ENCODE results near the gene C1orf21.

The C1orf21 gene

GRCh38 chr1:184469396-184469795 is 82.6 kb downstream of the C1orf21 start:
- H3K9ac ChIP-seq (ENCODE audit: low read length), result no peak overlapping the region
- H3K79me2 ChIP-seq (ENCODE audit: insufficient read depth, low read length), result no peaks in the 10 kb centered on the region
- no peaks in the 10 kb centered on the region for H3K36me3 ChIP-seq (ENCODE audit: insufficient read depth, low read length)
- no peak overlapping the region for H2AFZ ChIP-seq (ENCODE audit: low read length)
- H3K27ac ChIP-seq (ENCODE audit: low read depth, low read length, poor library complexity, severe bottlenecking), result no peak overlapping the region
- no peak overlapping the region for H3K4me3 ChIP-seq (ENCODE audit: low read depth, low read length, poor library complexity, severe bottlenecking)
- no peaks in the 10 kb centered on the region for H3F3A ChIP-seq (ENCODE audit: insufficient read depth, low read length)
- no peaks in the 10 kb centered on the region for H3K27me3 ChIP-seq (ENCODE audit: insufficient read depth, low read length)
- no peaks in the 10 kb centered on the region for H3K9me2 ChIP-seq (ENCODE audit: low read depth, low read length)
- TF ChIP-seq EZH2 (IDR thresholded peaks at IDR 0.05; ENCODE audit: borderline replicate concordance, low read length), result no peak
- TF ChIP-seq CTCF (IDR thresholded peaks at IDR 0.05; ENCODE audit: low read length), result no peak
- H3K4me1 ChIP-seq (ENCODE audit: insufficient read depth, low read length, severe bottlenecking), result no peaks in the 10 kb centered on the region
- no peak overlapping the region for H3K4me2 ChIP-seq (ENCODE audit: low read length)
- H4K20me1 ChIP-seq (ENCODE audit: insufficient read depth, low read length), result no peaks in the 10 kb centered on the region
- no peaks in the 10 kb centered on the region for H3K9me3 ChIP-seq (ENCODE audit: low read length)

DNA sequence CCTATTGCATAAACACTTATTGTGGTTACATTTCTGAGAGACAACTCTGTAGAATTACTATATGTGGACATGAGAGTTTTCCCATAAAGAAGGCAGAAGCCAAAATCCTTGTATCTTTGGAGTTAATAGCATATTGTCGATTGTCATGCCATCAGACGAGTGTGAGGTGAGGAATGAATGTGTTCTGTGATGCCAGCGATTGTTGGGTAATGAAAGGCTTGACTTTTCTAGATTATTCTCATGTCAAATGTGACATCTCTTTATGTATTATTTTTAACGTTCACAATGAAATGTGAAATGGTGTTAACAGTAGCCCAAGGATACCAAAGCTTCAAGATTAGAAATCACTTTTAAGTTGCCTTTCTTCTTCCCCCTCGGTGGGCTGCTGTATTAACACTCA is 84.9 kb downstream of the C1orf21 start:
- Histone ChIP-seq H3K27me3 (ENCODE audit: insufficient read depth, low read length) (no peaks in the 10 kb centered on the region), H3K27ac (ENCODE audit: low read depth, low read length, poor library complexity, severe bottlenecking) (no peak overlapping the region), H3K79me2 (ENCODE audit: insufficient read depth, low read length) (no peaks in the 10 kb centered on the region), H3K9ac (ENCODE audit: low read length) (no peak overlapping the region), H3K9me3 (ENCODE audit: low read length) (no peaks in the 10 kb centered on the region), H3K4me1 (ENCODE audit: insufficient read depth, low read length, severe bottlenecking) (no peaks in the 10 kb centered on the region), H2AFZ (ENCODE audit: low read length) (no peak overlapping the region), H3K4me2 (ENCODE audit: low read length) (no peak overlapping the region), H3K9me2 (ENCODE audit: low read depth, low read length) (no peaks in the 10 kb centered on the region), H4K20me1 (ENCODE audit: insufficient read depth, low read length) (no peaks in the 10 kb centered on the region), H3K36me3 (ENCODE audit: insufficient read depth, low read length) (no peaks in the 10 kb centered on the region), H3K4me3 (ENCODE audit: low read depth, low read length, poor library complexity, severe bottlenecking) (no peak overlapping the region), H3F3A (ENCODE audit: insufficient read depth, low read length) (no peaks in the 10 kb centered on the region)
- TF ChIP-seq EZH2 (IDR thresholded peaks at IDR 0.05; ENCODE audit: borderline replicate concordance, low read length) (no peak), CTCF (IDR thresholded peaks at IDR 0.05; ENCODE audit: low read length) (no peak)

- Histone ChIP-seq H3K9me3 (ENCODE audit: low read length) (no peaks in the 10 kb centered on the region), H4K20me1 (ENCODE audit: insufficient read depth, low read length) (no peaks in the 10 kb centered on the region), H3K4me2 (ENCODE audit: low read length) (no peak overlapping the region), H3K9ac (ENCODE audit: low read length) (no peak overlapping the region), H3F3A (ENCODE audit: insufficient read depth, low read length) (no peaks in the 10 kb centered on the region), H3K79me2 (ENCODE audit: insufficient read depth, low read length) (no peaks in the 10 kb centered on the region), H2AFZ (ENCODE audit: low read length) (no peak overlapping the region), H3K4me3 (ENCODE audit: low read depth, low read length, poor library complexity, severe bottlenecking) (no peak overlapping the region), H3K27me3 (ENCODE audit: insufficient read depth, low read length) (no peaks in the 10 kb centered on the region), H3K9me2 (ENCODE audit: low read depth, low read length) (no peaks in the 10 kb centered on the region), H3K27ac (ENCODE audit: low read depth, low read length, poor library complexity, severe bottlenecking) (no peak overlapping the region), H3K4me1 (ENCODE audit: insufficient read depth, low read length, severe bottlenecking) (no peaks in the 10 kb centered on the region), H3K36me3 (ENCODE audit: insufficient read depth, low read length) (no peaks in the 10 kb centered on the region)
- TF ChIP-seq CTCF (IDR thresholded peaks at IDR 0.05; ENCODE audit: low read length) (no peak), EZH2 (IDR thresholded peaks at IDR 0.05; ENCODE audit: borderline replicate concordance, low read length) (no peak)
These were observed 85.3 kb downstream of the C1orf21 start for GRCh38 chr1:184472136-184472535.
